ENCODE data around the gene TENM4.

TENM4 gene

DNA sequence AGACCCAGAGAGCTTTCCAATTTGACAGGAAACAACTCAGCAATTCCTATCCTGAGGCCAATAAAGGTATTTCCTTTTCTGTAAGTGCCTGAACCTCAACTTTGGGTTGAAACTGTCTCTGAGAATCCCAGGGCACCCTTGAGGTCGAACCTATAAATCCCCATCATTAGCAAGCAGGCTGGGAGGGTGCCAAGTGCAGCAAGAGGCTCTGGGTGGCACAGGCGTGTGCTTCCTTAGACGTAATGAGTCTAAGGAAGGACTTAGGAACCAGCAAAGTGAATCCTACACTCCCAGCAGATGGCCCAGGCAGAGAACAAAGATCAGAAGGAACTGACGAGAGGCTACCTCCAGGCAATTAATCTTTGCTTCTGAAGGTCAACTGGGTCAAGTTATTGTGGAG lies 631.9 kb downstream of the TENM4 start:
- TF ChIP-seq OSR1 (CRISPR knock-in tag; IDR thresholded peaks at IDR 0.05) = no peak
- TF ChIP-seq ZFP30 (CRISPR knock-in tag; IDR thresholded peaks at IDR 0.05) = no peak
- TF ChIP-seq ZNF565 (CRISPR knock-in tag; conservative IDR thresholded peaks at IDR 0.05; ENCODE audit: low read depth) = no peak
- no peak for TF ChIP-seq ZNF70 (CRISPR knock-in tag; IDR thresholded peaks at IDR 0.05)
- TF ChIP-seq, protein P1, sequence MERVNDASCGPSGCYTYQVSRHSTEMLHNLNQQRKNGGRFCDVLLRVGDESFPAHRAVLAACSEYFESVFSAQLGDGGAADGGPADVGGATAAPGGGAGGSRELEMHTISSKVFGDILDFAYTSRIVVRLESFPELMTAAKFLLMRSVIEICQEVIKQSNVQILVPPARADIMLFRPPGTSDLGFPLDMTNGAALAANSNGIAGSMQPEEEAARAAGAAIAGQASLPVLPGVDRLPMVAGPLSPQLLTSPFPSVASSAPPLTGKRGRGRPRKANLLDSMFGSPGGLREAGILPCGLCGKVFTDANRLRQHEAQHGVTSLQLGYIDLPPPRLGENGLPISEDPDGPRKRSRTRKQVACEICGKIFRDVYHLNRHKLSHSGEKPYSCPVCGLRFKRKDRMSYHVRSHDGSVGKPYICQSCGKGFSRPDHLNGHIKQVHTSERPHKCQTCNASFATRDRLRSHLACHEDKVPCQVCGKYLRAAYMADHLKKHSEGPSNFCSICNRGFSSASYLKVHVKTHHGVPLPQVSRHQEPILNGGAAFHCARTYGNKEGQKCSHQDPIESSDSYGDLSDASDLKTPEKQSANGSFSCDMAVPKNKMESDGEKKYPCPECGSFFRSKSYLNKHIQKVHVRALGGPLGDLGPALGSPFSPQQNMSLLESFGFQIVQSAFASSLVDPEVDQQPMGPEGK (CRISPR knock-in tag; IDR thresholded peaks at IDR 0.05; ENCODE audit: borderline replicate concordance) = no peak
- no peak for TF ChIP-seq ARNTL (CRISPR knock-in tag; IDR thresholded peaks at IDR 0.05; ENCODE audit: borderline replicate concordance, low read depth)
- TF ChIP-seq, protein P2, sequence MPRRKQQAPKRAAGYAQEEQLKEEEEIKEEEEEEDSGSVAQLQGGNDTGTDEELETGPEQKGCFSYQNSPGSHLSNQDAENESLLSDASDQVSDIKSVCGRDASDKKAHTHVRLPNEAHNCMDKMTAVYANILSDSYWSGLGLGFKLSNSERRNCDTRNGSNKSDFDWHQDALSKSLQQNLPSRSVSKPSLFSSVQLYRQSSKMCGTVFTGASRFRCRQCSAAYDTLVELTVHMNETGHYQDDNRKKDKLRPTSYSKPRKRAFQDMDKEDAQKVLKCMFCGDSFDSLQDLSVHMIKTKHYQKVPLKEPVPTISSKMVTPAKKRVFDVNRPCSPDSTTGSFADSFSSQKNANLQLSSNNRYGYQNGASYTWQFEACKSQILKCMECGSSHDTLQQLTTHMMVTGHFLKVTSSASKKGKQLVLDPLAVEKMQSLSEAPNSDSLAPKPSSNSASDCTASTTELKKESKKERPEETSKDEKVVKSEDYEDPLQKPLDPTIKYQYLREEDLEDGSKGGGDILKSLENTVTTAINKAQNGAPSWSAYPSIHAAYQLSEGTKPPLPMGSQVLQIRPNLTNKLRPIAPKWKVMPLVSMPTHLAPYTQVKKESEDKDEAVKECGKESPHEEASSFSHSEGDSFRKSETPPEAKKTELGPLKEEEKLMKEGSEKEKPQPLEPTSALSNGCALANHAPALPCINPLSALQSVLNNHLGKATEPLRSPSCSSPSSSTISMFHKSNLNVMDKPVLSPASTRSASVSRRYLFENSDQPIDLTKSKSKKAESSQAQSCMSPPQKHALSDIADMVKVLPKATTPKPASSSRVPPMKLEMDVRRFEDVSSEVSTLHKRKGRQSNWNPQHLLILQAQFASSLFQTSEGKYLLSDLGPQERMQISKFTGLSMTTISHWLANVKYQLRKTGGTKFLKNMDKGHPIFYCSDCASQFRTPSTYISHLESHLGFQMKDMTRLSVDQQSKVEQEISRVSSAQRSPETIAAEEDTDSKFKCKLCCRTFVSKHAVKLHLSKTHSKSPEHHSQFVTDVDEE (CRISPR knock-in tag; IDR thresholded peaks at IDR 0.05) = no peak
- TF ChIP-seq, protein P3, sequence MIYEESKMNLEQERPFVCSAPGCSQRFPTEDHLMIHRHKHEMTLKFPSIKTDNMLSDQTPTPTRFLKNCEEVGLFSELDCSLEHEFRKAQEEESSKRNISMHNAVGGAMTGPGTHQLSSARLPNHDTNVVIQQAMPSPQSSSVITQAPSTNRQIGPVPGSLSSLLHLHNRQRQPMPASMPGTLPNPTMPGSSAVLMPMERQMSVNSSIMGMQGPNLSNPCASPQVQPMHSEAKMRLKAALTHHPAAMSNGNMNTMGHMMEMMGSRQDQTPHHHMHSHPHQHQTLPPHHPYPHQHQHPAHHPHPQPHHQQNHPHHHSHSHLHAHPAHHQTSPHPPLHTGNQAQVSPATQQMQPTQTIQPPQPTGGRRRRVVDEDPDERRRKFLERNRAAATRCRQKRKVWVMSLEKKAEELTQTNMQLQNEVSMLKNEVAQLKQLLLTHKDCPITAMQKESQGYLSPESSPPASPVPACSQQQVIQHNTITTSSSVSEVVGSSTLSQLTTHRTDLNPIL (CRISPR knock-in tag; IDR thresholded peaks at IDR 0.05; ENCODE audit: low read depth) = no peak
- TF ChIP-seq SNAI2 (CRISPR knock-in tag; IDR thresholded peaks at IDR 0.05) = no peak
- TF ChIP-seq, protein P4, sequence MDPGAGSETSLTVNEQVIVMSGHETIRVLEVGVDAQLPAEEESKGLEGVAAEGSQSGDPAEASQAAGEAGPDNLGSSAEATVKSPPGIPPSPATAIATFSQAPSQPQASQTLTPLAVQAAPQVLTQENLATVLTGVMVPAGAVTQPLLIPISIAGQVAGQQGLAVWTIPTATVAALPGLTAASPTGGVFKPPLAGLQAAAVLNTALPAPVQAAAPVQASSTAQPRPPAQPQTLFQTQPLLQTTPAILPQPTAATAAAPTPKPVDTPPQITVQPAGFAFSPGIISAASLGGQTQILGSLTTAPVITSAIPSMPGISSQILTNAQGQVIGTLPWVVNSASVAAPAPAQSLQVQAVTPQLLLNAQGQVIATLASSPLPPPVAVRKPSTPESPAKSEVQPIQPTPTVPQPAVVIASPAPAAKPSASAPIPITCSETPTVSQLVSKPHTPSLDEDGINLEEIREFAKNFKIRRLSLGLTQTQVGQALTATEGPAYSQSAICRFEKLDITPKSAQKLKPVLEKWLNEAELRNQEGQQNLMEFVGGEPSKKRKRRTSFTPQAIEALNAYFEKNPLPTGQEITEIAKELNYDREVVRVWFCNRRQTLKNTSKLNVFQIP (CRISPR knock-in tag; IDR thresholded peaks at IDR 0.05; ENCODE audit: borderline replicate concordance, low read depth) = no peak
- TF ChIP-seq RARB (CRISPR knock-in tag; IDR thresholded peaks at IDR 0.05) = no peak
- TF ChIP-seq, protein P5, sequence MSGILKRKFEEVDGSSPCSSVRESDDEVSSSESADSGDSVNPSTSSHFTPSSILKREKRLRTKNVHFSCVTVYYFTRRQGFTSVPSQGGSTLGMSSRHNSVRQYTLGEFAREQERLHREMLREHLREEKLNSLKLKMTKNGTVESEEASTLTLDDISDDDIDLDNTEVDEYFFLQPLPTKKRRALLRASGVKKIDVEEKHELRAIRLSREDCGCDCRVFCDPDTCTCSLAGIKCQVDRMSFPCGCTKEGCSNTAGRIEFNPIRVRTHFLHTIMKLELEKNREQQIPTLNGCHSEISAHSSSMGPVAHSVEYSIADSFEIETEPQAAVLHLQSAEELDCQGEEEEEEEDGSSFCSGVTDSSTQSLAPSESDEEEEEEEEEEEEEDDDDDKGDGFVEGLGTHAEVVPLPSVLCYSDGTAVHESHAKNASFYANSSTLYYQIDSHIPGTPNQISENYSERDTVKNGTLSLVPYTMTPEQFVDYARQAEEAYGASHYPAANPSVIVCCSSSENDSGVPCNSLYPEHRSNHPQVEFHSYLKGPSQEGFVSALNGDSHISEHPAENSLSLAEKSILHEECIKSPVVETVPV (CRISPR knock-in tag; IDR thresholded peaks at IDR 0.05) = no peak
- no peak for TF ChIP-seq PPARA (CRISPR knock-in tag; IDR thresholded peaks at IDR 0.05; ENCODE audit: borderline replicate concordance)
- TF ChIP-seq ESRRG (CRISPR knock-in tag; IDR thresholded peaks at IDR 0.05) = no peak
- no peak for ATAC-seq

DNA sequence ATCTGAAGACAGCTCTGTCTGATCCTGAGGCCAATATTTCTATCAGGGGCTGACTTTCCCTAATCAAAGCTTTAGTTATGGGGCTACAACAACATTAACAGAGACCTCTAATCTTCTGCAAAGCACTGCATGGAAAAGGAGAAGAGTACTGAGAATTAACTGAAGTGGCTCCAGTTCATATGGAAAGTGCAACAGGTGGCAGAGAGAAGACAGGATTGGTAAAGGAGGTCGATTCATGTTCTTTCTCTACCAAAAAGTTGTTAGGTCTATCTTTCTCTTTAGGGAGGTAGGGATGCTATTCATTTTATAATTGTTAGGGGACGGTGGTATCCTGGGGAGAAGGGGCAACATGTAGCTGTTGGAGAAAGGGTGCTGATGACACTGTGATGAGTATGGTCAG lies 633.5 kb downstream of the TENM4 start:
- no peak for ATAC-seq
- TF ChIP-seq ZNF70 (CRISPR knock-in tag; IDR thresholded peaks at IDR 0.05) (no peak), ZFP30 (CRISPR knock-in tag; IDR thresholded peaks at IDR 0.05) (no peak), ZC3H10 (CRISPR knock-in tag; IDR thresholded peaks at IDR 0.05) (no peak), TOX (CRISPR knock-in tag; IDR thresholded peaks at IDR 0.05; ENCODE audit: borderline replicate concordance) (no peak), TCF4 (CRISPR knock-in tag; IDR thresholded peaks at IDR 0.05; ENCODE audit: borderline replicate concordance) (no peak), GLIS3 (CRISPR knock-in tag; IDR thresholded peaks at IDR 0.05) (no peak), ZFP3 (CRISPR knock-in tag; IDR thresholded peaks at IDR 0.05) (no peak), OSR1 (CRISPR knock-in tag; IDR thresholded peaks at IDR 0.05) (no peak), SNAI2 (CRISPR knock-in tag; IDR thresholded peaks at IDR 0.05) (no peak), ZNF565 (CRISPR knock-in tag; conservative IDR thresholded peaks at IDR 0.05; ENCODE audit: low read depth) (no peak), ZNF8 (CRISPR knock-in tag; IDR thresholded peaks at IDR 0.05) (no peak), ESRRG (CRISPR knock-in tag; IDR thresholded peaks at IDR 0.05) (no peak)
- TF ChIP-seq, protein P1 (CRISPR knock-in tag; IDR thresholded peaks at IDR 0.05; ENCODE audit: borderline replicate concordance) = no peak
- TF ChIP-seq, protein P5 (CRISPR knock-in tag; IDR thresholded peaks at IDR 0.05) = no peak
- TF ChIP-seq, protein P4 (CRISPR knock-in tag; IDR thresholded peaks at IDR 0.05; ENCODE audit: borderline replicate concordance, low read depth) = no peak
